HG02973 (cell line): ENCODE results near the gene APOC4.
"Not testable (repeated sequence)": the region's sequence is repeated elsewhere in the genome, so short reads cannot be mapped to it uniquely, and the experiment has no call there.

ENCODE experiments used
- ATAC-seq: cut with Tn5 transposase; IDR thresholded peaks from one replicate; pipeline ENCODE4 v1.9.1; 2021; ENCODE audit warnings: moderate library complexity; ENCODE audit not compliant: unreplicated experiment

APOC4 gene

GRCh38 chr19:44942067-44942571, at the start of gene APOC4:
Gene APOC4 (plus strand): TSS chr19:44942237. CDS start chr19:44942278, 41 bp downstream.
- no peak for ATAC-seq

- no peak for ATAC-seq
Measured at GRCh38 chr19:44892932-44893331, 49.1 kb upstream of the APOC4 start.

GRCh38 chr19:44893332-44894051, 48.5 kb upstream of the APOC4 start:
- no peak for ATAC-seq

- no peak for ATAC-seq
Measured at GRCh38 chr19:44894052-44894400, 48.0 kb upstream of the APOC4 start.

- ATAC-seq: no peak
Measured at GRCh38 chr19:44894946-44895345, 47.1 kb upstream of the APOC4 start.

GRCh38 chr19:44897835-44898234, 44.2 kb upstream of the APOC4 start:
- no peak for ATAC-seq

GRCh38 chr19:44900328-44901244, 41.5 kb upstream of the APOC4 start:
- no peak for ATAC-seq

- no peak for ATAC-seq
Measured at GRCh38 chr19:44903216-44903601, 38.8 kb upstream of the APOC4 start.

- ATAC-seq: no peak
Measured at GRCh38 chr19:44903602-44904425, 38.2 kb upstream of the APOC4 start.

GRCh38 chr19:44904426-44904994, 37.5 kb upstream of the APOC4 start:
- ATAC-seq: no peak

- no peak for ATAC-seq
Measured at GRCh38 chr19:44905437-44906160, 36.4 kb upstream of the APOC4 start, which contains the start of gene APOE. Gene APOE (plus strand): TSS chr19:44905796. CDS start chr19:44906625, 829 bp downstream.

GRCh38 chr19:44907613-44908012, 34.4 kb upstream of the APOC4 start:
- ATAC-seq: no peak

- no peak for ATAC-seq
Measured at GRCh38 chr19:44908074-44908835, 33.8 kb upstream of the APOC4 start.

GRCh38 chr19:44908836-44909261, 33.2 kb upstream of the APOC4 start:
- ATAC-seq: no peak

- ATAC-seq: no peak
Measured at GRCh38 chr19:44909775-44910174, 32.3 kb upstream of the APOC4 start.

- ATAC-seq: not testable (repeated sequence)
Measured at GRCh38 chr19:44911896-44912295, 30.1 kb upstream of the APOC4 start.

GRCh38 chr19:44912854-44913253, 29.2 kb upstream of the APOC4 start:
- no peak for ATAC-seq

- not testable (repeated sequence) for ATAC-seq
Measured at GRCh38 chr19:44913512-44914432, 28.3 kb upstream of the APOC4 start.
